Natural killer cell (primary cell): ENCODE results near the gene GOLGA1. TPM values are rescaled to one million over a fixed set of nuclear protein-coding genes. Genes with fewer than 3 reads are reported as not detected.

ENCODE experiments used
- ATAC-seq, 3 donors: fragments of 150-1000 bp in 2 of 3; fragments of 200-7000 bp in 1 of 3; cut with Tn5 transposase; 1 replicate in 1 of 3; 2 replicates in 2 of 3; pipeline ENCODE4 v1.10.0; 2021; ENCODE audit warnings: mild to moderate bottlenecking in 2 of 3, moderate library complexity in 2 of 3
- DNase-seq, 2 donors: peaks; one replicate each; pipeline versions ENCODE4 v3.0.0 to v3.0.0-alpha.2; 2013 to 2021; ENCODE audit warnings: mixed read lengths in 1 of 2
- H3K27ac ChIP-seq: one replicate; pipeline ENCODE4 v1.5.1; 2013; ENCODE audit warnings: mild to moderate bottlenecking, low read length
- H3K27me3 ChIP-seq: one replicate; pipeline ENCODE4 v1.6.1; 2013; ENCODE audit warnings: low read length; ENCODE audit not compliant: control insufficient read depth, insufficient read depth
- H3K36me3 ChIP-seq: one replicate; pipeline ENCODE4 v1.6.1; 2013; ENCODE audit warnings: low read length; ENCODE audit not compliant: control insufficient read depth, insufficient read depth
- H3K4me1 ChIP-seq: one replicate; pipeline ENCODE4 v1.6.1; 2013; ENCODE audit warnings: low read length; ENCODE audit not compliant: control insufficient read depth, insufficient read depth
- H3K4me3 ChIP-seq: one replicate; pipeline ENCODE4 v1.5.1; 2013; ENCODE audit warnings: low read length
- H3K9me3 ChIP-seq: one replicate; pipeline ENCODE4 v1.6.1; 2013; ENCODE audit warnings: low read length; ENCODE audit not compliant: control insufficient read depth, insufficient read depth
- H3K27ac Mint-ChIP-seq, 2 donors: one replicate each; pipeline ENCODE4 v1.8.0; 2022; ENCODE audit warnings: mild to moderate bottlenecking in 2 of 2, mixed read lengths in 2 of 2, moderate library complexity in 1 of 2
- H3K27me3 Mint-ChIP-seq, 2 donors: one replicate each; pipeline ENCODE4 v1.8.0; 2022; ENCODE audit warnings: low read depth in 2 of 2, mixed read lengths in 2 of 2
- H3K36me3 Mint-ChIP-seq: one replicate; pipeline ENCODE4 v1.8.0; 2022; ENCODE audit warnings: mixed read lengths
- H3K4me1 Mint-ChIP-seq, 2 donors: one replicate each; pipeline ENCODE4 v1.8.0; 2022; ENCODE audit warnings: mixed read lengths in 2 of 2
- H3K4me3 Mint-ChIP-seq: one replicate; pipeline ENCODE4 v1.8.0; 2022; ENCODE audit warnings: mild to moderate bottlenecking, moderate library complexity, mixed read lengths
- H3K9me3 Mint-ChIP-seq, 2 donors: one replicate each; pipeline ENCODE4 v1.8.0; 2022; ENCODE audit warnings: mixed read lengths in 2 of 2
- CTCF ChIP-seq: fragments of 200-600 bp; IDR thresholded peaks from one replicate; pipeline ENCODE4 v1.8.0; 2022; ENCODE audit warnings: antibody characterized with exemption
- WGBS: methylation state at CpG from one replicate; pipeline ENCODE4 v1.1.7; 2013; ENCODE audit warnings: missing lambda C conversion rate; ENCODE audit not compliant: insufficient coverage; 5-methylcytosine and 5-hydroxymethylcytosine counted together
- intact Hi-C: fragments of 100-400 bp; cut with micrococcal nuclease; formaldehyde crosslinking; loops from one replicate; pipeline ENCODE4 v1.14.2; 2022
- total RNA-seq, 4 donors: library from RNA; stranded (reverse); fragments of 120-200 nt in 1 of 4; gene quantifications; one replicate each; pipeline versions ENCODE4 v1.2.3 to v1.2.4, GENCODE V29; 2013 to 2022

The GOLGA1 gene
- total RNA-seq, 3 donors from 2014 or later (not counting 1 experiment from before 2014, with no cell fraction given) = 21.5 to 32.4 (median 27.0) TPM

- no peak overlapping the region for H3K4me3 Mint-ChIP-seq
- H3K4me1 ChIP-seq = no peaks in the 10 kb centered on the region
- no peaks in the 10 kb centered on the region for H3K27me3 Mint-ChIP-seq
- H3K9me3 Mint-ChIP-seq = no peaks in the 10 kb centered on the region
- H3K36me3 ChIP-seq = no peaks in the 10 kb centered on the region
- H3K4me1 Mint-ChIP-seq = no peaks in the 10 kb centered on the region
- H3K9me3 ChIP-seq = no peaks in the 10 kb centered on the region
- no peak for TF ChIP-seq CTCF
- H3K4me3 ChIP-seq = no peak overlapping the region
- no peak overlapping the region for H3K27ac Mint-ChIP-seq
- ATAC-seq (no peak), DNase-seq (no peak)
- H3K27me3 ChIP-seq = no peaks in the 10 kb centered on the region
- intact Hi-C loops = no loop called here
- WGBS = 89% methylated on average over 2 of the region's 2 CpGs
- no peaks in the 10 kb centered on the region for H3K36me3 Mint-ChIP-seq
- no peak overlapping the region for H3K27ac ChIP-seq
Measured at GRCh38 chr9:124949387-124949786, 8.5 kb upstream of the GOLGA1 start.

GRCh38 chr9:124947727-124948391, 7.0 kb upstream of the GOLGA1 start:
- DNase-seq (no peak), ATAC-seq (no peak)
- no peaks in the 10 kb centered on the region for H3K36me3 ChIP-seq
- Mint-ChIP-seq H3K4me1 (peaks cover 0 to under 1% of the 10 kb centered on the region in 2 donors), H3K4me3 (no peak overlapping the region), H3K27ac (no peak overlapping the region), H3K27me3 (no peaks in the 10 kb centered on the region), H3K36me3 (no peaks in the 10 kb centered on the region), H3K9me3 (no peaks in the 10 kb centered on the region)
- no peaks in the 10 kb centered on the region for H3K27me3 ChIP-seq
- WGBS = 100% methylated on average over 2 of the region's 5 CpGs
- TF ChIP-seq CTCF = no peak
- H3K27ac ChIP-seq = no peak overlapping the region
- H3K4me1 ChIP-seq = no peaks in the 10 kb centered on the region
- H3K4me3 ChIP-seq = no peak overlapping the region
- intact Hi-C loops = no loop called here
- H3K9me3 ChIP-seq = no peaks in the 10 kb centered on the region

GRCh38 chr9:124946167-124946566, 5.3 kb upstream of the GOLGA1 start:
- TF ChIP-seq CTCF = no peak
- Histone ChIP-seq H3K27ac (no peak overlapping the region), H3K4me3 (no peak overlapping the region), H3K9me3 (no peaks in the 10 kb centered on the region), H3K27me3 (no peaks in the 10 kb centered on the region), H3K36me3 (no peaks in the 10 kb centered on the region), H3K4me1 (peaks cover 8% of the 10 kb centered on the region)
- Mint-ChIP-seq H3K27ac (no peak overlapping the region), H3K9me3 (no peaks in the 10 kb centered on the region), H3K27me3 (no peaks in the 10 kb centered on the region), H3K36me3 (no peaks in the 10 kb centered on the region), H3K4me3 (no peak overlapping the region), H3K4me1 (peaks cover 10 to 15% of the 10 kb centered on the region in 2 donors)
- DNase-seq = no peak
- no CpG with 5 or more reads among the region's 1 CpG for WGBS
- no peak for ATAC-seq
- intact Hi-C loops = no loop called here
